Measurements from ENCODE around the gene MSI2. TPM values are rescaled to one million over a fixed set of nuclear protein-coding genes. Genes with fewer than 3 reads are reported as not detected.

Gene MSI2
- total and polyA plus RNA-seq, 12 donors: 32.6 to 411 (median 148) TPM

GRCh38 chr17:57440522-57441269 lies 184.4 kb downstream of the MSI2 start:
- peak; percentile 77 to 93 (median 90) for DNase-seq
- Histone ChIP-seq H3K4me3 (peak overlapping the region in 1 of 4 donors; percentile 1), H3K9me3 (replicated peaks in 1 of 3) (no peaks in the 10 kb centered on the region), H3K36me3 (replicated peaks in 1 of 2) (no peaks in the 10 kb centered on the region), H3K27ac (peak overlapping the region; percentile 20 to 93 (median 74)), H3K27me3 (no peaks in the 10 kb centered on the region), H3K4me1 (replicated peaks in 1 of 2) (peaks cover 61 to 93% of the 10 kb centered on the region in 2 donors)
- WGBS, 4 donors: 12 to 16% (median 15%) methylated on average over 9 to 15 of the region's 15 CpGs
- TF ChIP-seq POLR2A (IDR thresholded peaks at IDR 0.05) (peak in 1 of 2 donors; percentile 53), CTCF (IDR thresholded peaks at IDR 0.05) (peak; percentile 13 to 61 (median 52))
- intact Hi-C loops (cut with DNase I): no loop called here

GRCh38 chr17:57441270-57441600 lies 184.9 kb downstream of the MSI2 start:
- Histone ChIP-seq H3K4me1 (replicated peaks in 1 of 2) (peaks cover 64 to 95% of the 10 kb centered on the region in 2 donors), H3K27me3 (no peaks in the 10 kb centered on the region)

GRCh38 chr17:57442401-57442823 lies 186.1 kb downstream of the MSI2 start:
- 74 to 78% (median 76%) methylated on average over 9 of the region's 9 CpGs for WGBS, 4 donors
- Histone ChIP-seq H3K36me3 (replicated peaks in 1 of 2) (no peaks in the 10 kb centered on the region), H3K27me3 (no peaks in the 10 kb centered on the region), H3K27ac (peak overlapping the region in 4 of 5 donors; percentile 34 to 93 (median 81)), H3K4me1 (replicated peaks in 1 of 2) (peaks cover 58 to 86% of the 10 kb centered on the region in 2 donors), H3K9me3 (replicated peaks in 1 of 3) (no peaks in the 10 kb centered on the region), H3K4me3 (no peak overlapping the region)
- TF ChIP-seq CTCF (IDR thresholded peaks at IDR 0.05) (no peak), POLR2A (IDR thresholded peaks at IDR 0.05) (no peak)
- intact Hi-C loops (cut with DNase I): no loop called here
- no peak for DNase-seq

More at GRCh38 chr17:57441270-57441600, 184.9 kb downstream of the MSI2 start:
- Histone ChIP-seq H3K36me3 (replicated peaks in 1 of 2) (no peaks in the 10 kb centered on the region), H3K27ac (peak overlapping the region; percentile 20 to 93 (median 74)), H3K9me3 (replicated peaks in 1 of 3) (no peaks in the 10 kb centered on the region), H3K4me3 (no peak overlapping the region)
- DNase-seq: no peak
- intact Hi-C loops (cut with DNase I): no loop called here
- TF ChIP-seq CTCF (IDR thresholded peaks at IDR 0.05) (no peak), POLR2A (IDR thresholded peaks at IDR 0.05) (no peak)
- 18 to 40% (median 27%) methylated on average over 1 of the region's 1 CpG for WGBS, 4 donors

- peak; percentile 76 to 90 (median 86) for DNase-seq
- no peak for TF ChIP-seq CTCF (IDR thresholded peaks at IDR 0.05)
- TF ChIP-seq POLR2A (IDR thresholded peaks at IDR 0.05): no peak
- H3K36me3 ChIP-seq (replicated peaks in 1 of 2): no peaks in the 10 kb centered on the region
- peak overlapping the region in 4 of 5 donors; percentile 34 to 93 (median 81) for H3K27ac ChIP-seq
- intact Hi-C loops (cut with DNase I): no loop called here
- H3K27me3 ChIP-seq: no peaks in the 10 kb centered on the region
- no peaks in the 10 kb centered on the region for H3K9me3 ChIP-seq (replicated peaks in 1 of 3)
- WGBS, 4 donors: 26 to 44% (median 39%) methylated on average over 14 to 16 of the region's 16 CpGs
- H3K4me3 ChIP-seq: no peak overlapping the region
- peaks cover 56 to 82% of the 10 kb centered on the region in 2 donors for H3K4me1 ChIP-seq (replicated peaks in 1 of 2)
Measured at GRCh38 chr17:57442914-57443571, 186.7 kb downstream of the MSI2 start.

All from adrenal gland (tissue), 12 donors.